ENCODE results near the gene LAMTOR2.
A peak's percentile ranks its signal among the peaks of the same experiment; 100 is the strongest.
"Not testable (repeated sequence)": the region's sequence is repeated elsewhere in the genome, so short reads cannot be mapped to it uniquely, and the experiment has no call there.

The LAMTOR2 gene

DNA sequence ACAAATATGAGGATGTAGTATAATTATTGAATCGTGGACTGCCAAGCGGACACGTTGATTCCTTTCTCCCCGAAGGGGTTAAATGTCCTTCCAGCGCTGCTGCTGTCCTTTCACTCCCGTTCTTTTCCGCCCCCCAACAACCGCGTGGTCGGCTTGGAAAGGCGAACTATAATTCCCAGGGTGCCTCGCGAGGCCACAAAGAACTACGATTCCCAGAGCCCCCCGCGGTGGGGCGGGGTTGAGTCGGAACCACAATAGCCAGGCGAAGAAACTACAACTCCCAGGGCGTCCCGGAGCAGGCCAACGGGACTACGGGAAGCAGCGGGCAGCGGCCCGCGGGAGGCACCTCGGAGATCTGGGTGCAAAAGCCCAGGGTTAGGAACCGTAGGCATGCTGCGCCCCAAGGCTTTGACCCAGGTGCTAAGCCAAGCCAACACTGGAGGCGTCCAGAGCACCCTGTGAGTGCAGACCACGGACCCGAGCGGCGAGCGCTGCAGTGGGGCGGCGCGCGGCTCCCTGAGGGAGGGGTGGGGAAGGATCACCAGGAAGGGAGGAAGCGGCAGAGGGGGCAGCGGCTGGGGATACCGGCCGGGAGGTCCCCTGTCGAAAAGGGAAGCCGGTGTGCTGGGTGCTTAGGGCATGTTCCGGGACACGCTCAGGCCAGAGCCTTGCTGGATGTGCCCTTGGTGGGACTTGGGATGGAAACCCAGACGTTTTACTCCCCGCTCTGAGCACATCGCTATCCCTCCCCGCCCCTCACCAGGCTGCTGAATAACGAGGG is at the start of gene LAMTOR2:
Gene LAMTOR2 (plus strand): TSS at position 283 of the 781 bp plus-strand sequence. CDS start 108 bp downstream, at position 391.
- DNase-seq: peak; percentile 94

DNA sequence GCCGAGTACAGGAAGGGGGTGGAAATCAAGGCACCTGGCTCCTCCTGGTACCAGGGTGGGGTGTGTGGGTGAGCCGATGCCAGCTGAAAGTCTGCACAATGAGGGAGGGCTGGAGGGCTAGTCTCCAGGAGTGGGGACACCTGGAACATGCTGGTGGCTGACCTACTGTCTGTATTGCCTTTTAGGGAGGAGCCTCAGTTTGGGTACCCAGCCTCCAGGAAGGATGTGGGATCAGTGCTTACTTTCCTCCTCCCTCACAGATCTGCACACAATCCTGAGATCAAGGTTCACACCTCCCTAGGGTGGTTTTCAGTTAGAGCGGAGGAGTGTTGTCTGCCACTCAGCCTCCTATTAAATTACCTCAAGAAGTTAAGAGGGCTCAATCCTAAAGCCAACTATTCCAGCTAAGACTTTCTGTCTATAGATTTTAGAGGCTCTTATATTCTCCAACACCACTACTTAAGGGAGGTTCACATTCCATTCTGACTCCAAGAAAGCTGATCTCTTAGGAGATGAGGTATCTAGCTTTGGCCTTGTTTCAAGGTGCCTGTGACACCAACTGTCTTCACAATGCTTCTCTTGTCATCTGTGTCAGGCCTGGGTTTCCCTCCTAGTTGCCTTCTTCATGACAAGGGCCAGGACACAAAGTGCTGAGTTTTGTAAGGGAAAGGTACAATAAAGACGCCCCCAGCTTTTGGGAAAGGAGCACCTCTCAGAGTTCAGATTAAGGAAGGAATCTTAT is 49.6 kb upstream of the LAMTOR2 start:
- DNase-seq: peak; percentile 52

DNA sequence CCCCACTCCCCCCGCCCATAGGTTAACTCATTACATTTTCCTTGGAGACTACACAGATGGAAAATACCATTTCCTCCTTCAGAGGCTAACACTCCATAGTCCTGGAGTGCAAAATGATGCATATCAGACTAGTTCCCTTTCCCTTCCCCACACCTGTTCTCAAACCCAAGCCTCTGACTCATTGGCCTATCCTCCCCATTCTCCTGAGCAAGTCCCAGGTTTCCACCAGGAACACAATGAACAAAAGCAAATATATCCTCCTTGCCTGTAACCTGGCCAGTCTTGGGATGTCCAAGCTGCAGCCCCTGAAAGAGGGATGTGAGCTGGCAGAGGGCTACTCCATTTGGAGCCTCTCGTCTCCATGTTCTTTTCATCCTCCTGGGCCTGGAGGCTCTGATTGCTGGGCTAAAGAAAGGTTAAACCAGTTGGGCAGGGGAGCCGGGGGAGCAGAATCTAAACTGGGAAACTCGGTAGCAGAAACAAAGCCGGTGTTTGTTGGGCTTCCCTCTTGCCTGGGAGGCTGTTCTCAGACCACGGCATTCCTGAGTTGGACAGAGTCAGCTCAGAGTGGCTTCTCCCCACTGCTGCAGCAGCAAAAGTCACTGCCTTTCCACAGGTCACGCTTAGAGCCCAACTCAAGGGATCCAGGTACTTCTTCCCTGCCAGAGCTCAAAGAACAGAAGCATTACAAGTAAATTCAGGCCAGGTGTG is 47.8 kb upstream of the LAMTOR2 start:
- no peak for DNase-seq

DNA sequence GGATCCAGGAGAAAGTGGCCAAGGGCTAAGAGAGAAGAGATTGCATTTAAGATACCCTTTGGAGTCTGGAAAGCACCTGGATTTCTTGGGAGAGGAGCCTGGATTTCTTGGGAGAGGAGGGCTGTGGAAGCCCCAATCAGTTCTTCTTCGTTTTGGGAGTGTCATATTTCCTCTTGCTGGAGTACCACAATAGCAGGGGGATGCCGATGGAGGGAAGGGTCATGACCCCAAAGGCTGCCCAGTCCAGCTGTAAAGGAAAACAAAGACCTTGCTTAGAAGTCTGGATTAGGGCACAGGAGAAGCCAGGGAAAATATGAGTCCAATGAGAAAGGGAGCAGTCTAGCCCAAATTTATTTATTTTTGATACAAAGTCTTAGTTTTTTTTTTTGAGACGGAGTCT is 45.2 kb upstream of the LAMTOR2 start:
- no peak for DNase-seq

DNA sequence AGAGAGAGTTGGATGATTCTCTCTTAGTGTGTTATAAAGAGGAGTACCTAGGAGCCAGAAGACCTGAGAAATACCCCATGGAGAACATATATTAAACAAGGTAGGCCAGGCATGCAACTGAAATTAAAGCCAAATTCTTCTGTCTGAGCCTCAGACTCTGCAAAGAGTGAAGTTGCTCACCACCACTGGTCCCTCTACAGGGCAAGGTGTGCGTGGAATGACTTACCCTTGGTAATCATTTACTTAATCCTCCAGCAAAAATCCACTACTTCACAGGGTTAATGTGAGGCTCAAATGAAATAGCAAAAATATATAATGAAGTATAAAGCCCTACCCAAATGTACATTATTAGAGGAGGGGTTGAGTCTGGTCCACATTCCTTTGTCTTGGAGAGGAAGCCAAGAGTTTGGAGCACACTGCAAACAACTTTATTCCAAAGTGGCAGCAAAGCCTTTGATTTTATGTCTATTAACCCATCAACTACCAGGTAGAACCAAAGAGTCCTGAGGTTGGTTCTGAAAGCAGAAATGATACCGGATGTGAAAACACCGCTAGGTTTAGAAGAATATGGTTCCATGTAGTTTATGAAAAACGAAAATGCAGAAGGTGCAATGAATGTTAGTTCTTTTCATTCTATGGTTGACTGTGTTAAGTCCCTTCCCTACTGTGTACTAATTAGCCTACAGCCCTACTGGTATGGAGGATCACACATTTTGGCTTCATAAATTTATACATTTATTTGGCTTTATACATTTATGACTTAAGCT is 42.3 kb upstream of the LAMTOR2 start:
- no peak for DNase-seq

DNA sequence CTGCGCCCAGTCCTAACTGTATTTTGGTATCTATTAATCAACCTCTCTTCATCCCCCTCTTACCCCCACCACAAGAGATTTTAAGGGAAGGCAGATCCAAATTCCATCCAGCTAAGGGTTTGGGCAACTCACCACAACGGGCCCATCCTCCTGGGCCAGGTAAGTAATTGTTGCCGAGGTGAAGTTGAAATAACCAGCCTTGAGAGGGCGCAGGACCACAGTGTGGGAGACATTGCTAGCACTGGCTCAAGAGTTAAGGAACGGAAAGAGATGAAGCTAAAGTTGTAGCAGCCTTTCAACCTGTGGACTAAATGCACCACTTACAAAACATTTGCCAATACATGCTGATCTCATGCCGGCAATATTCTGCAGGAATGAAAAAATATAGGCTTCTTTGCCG is 39.8 kb upstream of the LAMTOR2 start:
- DNase-seq: no peak

DNA sequence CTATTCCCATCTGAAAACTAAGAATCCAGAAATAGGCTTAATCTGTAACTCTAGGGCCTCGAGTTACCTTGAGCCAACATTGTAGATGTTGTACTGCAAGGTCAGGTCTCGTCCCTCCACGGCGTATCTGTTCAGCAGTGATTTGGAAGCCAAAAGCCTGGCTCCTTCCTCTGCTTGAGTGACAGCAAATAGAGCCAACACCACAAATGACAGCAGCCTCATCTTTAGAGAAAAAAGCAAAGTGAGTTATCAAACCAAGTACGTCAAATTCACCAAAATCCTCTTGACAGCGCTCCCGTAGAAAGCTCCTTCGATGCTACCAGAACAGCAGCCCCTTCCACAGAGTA is 34.7 kb upstream of the LAMTOR2 start:
- DNase-seq: no peak

DNA sequence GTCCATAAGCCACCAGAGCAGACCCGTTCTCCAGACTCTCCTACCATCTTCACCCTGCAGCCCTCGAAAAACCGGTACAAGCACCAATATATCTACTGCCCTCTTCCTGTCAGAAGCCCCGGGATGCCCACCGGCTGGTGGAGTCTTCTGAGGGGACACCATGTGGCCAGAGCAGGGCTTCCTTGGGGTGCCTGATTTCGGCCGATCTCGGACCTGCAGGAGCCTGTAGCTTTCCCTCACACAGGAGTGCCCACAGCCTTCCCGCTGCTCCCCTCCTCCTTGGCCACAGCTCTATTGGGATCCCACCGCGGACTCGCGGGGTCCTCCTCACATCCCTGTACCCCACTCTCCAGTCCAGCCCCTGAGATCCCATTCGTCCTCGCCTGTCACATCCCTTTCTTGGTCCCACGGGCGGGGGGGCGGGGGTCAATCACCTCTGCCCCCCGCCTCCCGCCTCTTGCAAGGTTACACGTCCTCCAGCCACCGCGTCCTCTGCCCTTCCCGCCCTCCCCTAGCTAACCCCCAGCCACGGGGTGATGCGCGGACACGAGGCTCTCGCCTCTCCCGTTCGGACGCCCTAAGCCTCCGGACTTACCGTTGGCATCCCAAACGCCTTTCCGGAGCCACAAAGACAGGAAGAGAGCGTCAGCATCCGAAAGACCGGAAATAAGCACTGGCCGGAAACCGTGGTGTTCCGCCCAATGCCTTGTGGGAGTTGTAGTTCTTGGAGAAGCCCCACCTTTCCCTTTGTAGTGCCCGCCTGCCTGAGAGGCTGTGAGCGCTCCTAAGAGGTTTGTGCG is 34.1 kb upstream of the LAMTOR2 start, which contains the start of gene SSR2:
Gene SSR2 (minus strand): TSS at position 659 of the 800 bp plus-strand sequence. CDS start 784 bp downstream, outside the sequence.
- peak; percentile 88 for DNase-seq

DNA sequence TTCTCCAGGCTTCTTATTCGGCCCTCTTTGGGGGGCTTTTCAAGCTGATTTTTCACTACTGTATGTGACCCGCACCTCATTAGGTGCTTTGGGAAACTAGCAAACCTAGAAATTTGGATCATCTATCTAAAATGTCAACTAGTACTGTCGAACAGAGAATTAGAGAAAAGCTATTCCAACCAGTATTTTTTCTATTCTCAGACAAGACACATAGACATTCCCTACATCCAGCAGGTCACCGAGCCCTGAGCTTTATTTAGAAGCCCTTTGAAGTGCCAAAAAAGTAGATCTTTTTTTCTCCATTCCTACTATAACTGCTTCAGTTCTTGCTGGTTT is 33.5 kb upstream of the LAMTOR2 start:
- DNase-seq: no peak

DNA sequence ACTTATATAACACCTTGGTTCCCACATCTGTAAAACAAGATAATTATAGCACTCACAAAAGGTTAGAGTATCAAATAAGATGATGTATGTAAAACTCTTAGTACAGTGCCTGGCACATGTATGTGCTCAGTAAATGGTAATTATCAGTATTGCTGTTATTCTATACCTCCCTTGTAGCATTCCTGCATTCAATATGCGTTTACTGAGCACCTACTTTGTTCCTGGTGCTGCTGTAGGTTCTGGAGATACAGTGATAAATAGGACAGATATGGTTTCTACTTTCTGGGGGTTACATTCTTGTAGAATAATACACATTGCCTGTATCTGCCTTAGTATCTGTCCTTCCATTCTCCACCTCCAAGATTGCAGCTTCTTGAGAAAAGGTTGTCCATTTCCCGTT is 32.6 kb upstream of the LAMTOR2 start:
- DNase-seq: no peak

DNA sequence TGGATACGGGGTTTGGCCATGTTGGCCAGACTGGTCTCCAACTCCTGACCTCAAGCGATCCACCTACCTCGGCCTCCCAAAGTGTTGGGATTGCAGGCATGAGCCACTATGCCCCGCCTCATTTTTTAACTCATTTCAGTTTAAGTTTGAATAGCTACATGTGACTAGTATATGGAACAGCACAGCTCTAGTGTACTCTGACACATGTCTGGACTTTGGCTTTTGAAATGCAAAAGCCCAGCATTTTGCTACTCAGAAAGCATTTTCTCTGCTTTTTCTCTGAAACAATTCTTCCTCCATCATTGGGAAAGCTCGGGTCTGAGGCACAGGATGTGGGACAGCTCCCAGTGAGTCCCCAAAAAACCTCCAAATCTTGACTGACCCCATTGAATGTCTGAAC is 29.8 kb upstream of the LAMTOR2 start:
- no peak for DNase-seq

DNA sequence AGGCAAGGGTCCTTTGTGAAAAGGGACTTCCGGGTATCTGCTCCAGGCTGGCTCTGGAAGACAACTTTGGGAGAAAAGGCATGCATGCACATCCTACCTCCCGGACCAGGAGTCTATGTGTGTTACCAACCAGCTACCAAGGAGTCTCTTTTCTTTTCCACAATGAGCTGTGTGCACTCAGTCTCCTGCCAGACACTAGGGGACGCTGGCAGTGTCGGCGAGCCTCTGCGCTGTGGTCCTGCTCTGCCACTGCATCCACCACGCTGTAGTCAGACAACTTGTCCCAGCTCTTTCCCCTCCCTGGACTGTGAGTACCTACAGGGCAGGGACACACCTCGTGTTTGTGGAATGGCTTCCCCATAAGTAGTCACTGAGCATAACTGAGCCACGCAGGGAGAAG is 28.7 kb upstream of the LAMTOR2 start:
- DNase-seq: no peak

DNA sequence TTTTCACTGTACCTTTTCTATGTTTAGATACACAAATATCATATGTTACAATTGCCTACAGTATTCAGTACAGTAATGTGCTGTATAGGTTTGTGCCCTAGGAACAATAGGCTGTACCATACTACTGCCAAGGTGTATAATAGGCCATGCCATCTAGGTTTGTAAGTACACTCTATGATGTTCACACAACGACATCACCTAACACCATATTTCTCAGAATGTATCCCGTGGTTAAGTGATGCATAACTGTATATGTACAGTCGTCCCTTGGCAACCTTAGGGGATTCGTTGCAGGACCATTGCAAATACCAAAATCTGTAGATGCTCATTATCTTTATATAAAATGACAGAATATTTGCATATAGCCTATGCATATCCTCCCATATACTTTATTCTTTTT is 28.0 kb upstream of the LAMTOR2 start:
- no peak for DNase-seq

DNA sequence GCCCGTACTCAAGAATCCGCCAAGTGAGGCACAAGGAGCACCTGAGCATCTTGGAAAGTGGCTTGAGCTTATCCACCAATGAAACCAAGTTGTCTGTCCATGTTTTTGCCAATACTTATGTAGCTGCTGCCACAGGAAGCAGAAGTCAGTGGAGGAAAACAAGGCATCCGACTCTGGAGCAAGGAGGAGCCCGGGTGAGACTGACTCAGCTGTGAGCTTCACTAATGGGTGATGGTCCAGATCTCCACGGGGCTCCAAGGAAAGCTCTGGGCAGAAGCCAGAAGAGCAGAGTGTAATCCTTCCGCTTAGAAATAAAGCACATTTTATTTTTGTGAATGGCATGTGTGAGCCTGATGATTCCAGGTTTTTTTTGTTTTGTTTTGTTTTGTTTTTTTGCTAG is 21.6 kb upstream of the LAMTOR2 start:
- DNase-seq: no peak

DNA sequence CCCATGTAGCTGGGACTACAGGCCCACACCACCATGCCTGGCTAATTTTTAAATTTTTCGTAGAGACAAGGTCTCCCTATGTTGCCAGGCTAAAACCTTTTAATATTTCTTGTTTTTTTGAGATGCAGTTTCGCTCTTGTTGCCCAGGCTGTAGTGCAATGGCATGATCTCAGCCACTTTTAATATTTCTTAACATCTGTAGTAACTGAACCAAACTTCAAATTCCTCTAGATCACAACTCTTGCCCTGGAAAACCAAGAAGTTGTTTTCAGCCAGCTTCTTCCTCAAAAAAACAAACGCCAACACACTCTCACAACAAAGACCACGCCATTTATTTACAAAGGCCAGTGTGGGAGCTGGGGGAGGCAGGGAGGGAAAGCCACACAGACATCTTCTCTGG is 19.6 kb upstream of the LAMTOR2 start:
- DNase-seq: not testable (repeated sequence)

DNA sequence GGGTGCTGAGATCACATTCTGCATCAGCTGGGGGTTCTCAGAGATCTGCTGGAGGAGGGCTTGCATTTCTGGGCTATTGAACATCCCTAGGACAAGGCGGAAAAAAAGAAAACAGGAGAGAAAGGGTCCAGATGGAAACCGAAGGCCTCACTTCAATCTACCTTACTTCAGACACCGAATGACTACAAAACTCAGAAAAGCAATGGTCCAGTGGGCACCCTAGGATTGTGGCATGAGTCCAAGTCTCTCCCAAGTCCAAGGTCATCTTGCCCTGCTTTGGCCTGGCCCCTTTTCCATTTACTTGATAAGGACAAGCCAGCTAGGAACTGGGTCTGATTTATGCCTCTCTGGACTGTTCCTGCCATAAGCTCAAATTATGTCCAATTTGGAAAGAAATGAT is 11.8 kb upstream of the LAMTOR2 start:
- DNase-seq: no peak

DNA sequence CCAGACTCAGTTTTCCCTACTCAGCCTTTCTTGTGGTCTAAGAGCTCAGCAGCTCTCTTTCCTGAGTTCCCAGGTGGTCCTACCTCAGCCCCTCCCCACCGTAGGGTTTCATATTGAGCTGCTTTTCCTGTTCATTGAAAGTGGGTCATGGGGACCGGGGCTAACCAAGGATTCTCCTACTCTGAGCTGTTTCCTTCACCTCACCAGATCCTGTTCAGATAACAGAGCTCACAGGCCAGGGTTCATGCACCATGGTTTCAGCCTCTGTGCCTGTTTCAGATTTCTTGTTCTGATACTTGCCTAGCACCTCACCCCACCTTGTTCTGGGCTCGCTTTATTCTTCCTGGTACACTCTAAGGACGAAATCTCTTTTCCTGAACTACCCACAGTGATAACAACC is 9.5 kb upstream of the LAMTOR2 start:
- no peak for DNase-seq

DNA sequence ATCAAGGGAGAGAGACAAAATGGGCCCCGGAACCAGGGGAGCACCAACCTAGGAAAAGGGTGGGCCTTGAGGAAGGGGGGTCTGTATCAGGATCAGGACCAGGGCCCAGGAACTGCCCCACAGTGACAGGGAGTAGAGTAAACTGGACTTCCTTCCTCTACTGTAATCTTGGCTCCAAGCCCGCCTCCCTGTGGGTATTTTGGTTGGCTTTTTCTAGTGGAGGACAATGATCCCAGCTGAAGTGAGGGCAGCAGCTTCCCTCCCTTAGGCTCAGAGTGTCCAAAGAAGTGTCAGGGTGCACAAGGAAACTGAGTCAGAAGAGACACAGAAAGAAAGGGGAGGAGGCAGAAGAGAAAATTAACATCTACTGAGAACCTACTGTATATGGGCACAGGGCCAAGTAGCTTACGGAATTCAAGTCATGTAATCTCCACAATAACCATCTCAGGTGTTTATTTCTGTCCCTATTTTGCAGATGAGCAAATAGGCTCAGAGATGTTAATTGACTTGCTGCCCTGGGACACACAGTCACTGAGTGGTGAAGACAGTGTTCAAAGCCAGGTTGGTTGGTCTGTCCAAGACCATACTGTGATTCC is 5.8 kb upstream of the LAMTOR2 start:
- DNase-seq: no peak

DNA sequence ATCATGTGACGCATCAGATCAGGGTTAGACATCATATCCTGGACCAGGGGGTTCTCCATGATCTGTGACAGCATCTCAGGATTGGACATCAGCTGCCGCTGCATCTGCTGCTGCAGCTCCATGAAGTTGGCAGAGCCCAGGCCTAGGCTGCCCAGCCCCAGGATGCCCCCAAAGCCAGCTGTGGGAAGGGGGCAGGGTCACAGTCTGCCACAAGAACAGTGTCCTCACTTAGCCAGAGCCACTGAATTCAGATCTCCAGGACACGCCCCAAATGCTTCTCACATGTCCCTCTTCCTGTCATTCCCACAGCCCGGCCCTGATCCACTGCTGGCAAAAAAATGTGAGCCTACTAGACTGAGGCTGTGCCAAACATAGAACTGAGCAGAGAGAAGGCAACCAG is 4.2 kb upstream of the LAMTOR2 start:
- DNase-seq: no peak

DNA sequence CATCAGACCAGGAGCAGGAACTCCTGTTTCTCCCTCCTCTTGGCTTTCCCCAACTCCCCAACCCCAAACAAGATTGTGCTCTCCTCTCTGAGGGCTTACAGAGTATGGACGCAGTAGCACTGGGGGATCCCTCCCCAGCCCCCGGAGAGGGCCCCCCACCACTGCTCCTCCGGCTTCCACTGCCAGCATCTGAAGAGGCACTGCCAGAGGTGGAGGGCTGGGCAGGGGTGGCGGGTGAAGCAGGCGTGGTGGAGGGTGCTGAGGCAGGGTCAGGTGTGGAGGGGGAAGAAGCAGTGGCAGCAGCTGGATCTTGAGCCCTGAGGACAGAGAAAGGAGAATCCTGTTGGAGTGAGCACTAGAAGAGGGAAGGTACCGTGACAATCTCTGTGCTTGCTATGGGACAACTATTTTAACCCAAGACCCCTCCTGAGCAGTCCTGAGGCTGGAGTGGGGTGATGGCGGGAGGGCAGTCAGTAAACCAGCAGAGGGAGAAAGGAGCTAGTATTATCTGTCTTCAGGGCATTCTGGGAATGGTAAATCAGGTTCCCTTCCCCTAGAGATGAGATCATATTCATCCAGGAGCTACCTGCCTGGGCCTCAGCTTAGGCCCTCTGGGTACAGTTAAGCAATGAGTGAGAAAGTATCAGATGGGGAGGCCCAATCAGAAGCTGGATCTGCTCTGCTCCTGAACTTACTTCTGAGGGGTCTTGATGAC is 3.4 kb upstream of the LAMTOR2 start:
- DNase-seq: no peak
